Calu3 (cell line): ENCODE measurements around the gene C11orf42. TPM values are rescaled to one million over a fixed set of nuclear protein-coding genes. Genes with fewer than 3 reads are reported as not detected.

Source experiments
- BruUV-seq: library from RNA; stranded (reverse); fragments of 400-500 nt; replicated peaks from 2 replicates; lab custom pipeline; 2021; lab: Mats Ljungman, UMichigan
- CTCF ChIA-PET: fragments of 300-600 bp; sonication (Branson Sonifier 250); formaldehyde crosslinking; loops from one replicate; lab custom pipeline; 2022; ENCODE audit warnings: antibody characterized with exemption; lab: Charles Lee
- DNase-seq: peaks from one replicate; pipeline ENCODE4 v3.0.0; 2022
- H3K27ac Mint-ChIP-seq: one replicate; pipeline ENCODE4 v1.8.0; 2022; ENCODE audit warnings: mixed read lengths; ENCODE audit not compliant: unreplicated experiment
- H3K27me3 Mint-ChIP-seq: one replicate; pipeline ENCODE4 v1.8.0; 2022; ENCODE audit warnings: mixed read lengths; ENCODE audit not compliant: unreplicated experiment
- H3K36me3 Mint-ChIP-seq: one replicate; pipeline ENCODE4 v1.8.0; 2022; ENCODE audit warnings: mild to moderate bottlenecking, moderate library complexity, mixed read lengths; ENCODE audit not compliant: insufficient read depth, unreplicated experiment
- H3K4me1 Mint-ChIP-seq: one replicate; pipeline ENCODE4 v1.8.0; 2022; ENCODE audit warnings: mild to moderate bottlenecking, low read depth, mixed read lengths; ENCODE audit not compliant: unreplicated experiment
- H3K4me3 Mint-ChIP-seq: one replicate; pipeline ENCODE4 v1.8.0; 2022; ENCODE audit warnings: mild to moderate bottlenecking, low read depth, moderate library complexity, mixed read lengths; ENCODE audit not compliant: unreplicated experiment
- H3K9me3 Mint-ChIP-seq: one replicate; pipeline ENCODE4 v1.8.0; 2022; ENCODE audit warnings: low read depth, mixed read lengths; ENCODE audit not compliant: unreplicated experiment
- intact Hi-C: fragments of 100-400 bp; cut with micrococcal nuclease; formaldehyde crosslinking; loops from one replicate; pipeline ENCODE4 v1.10.0; 2022; ENCODE audit not compliant: unreplicated experiment
- total RNA-seq: library from RNA; stranded (reverse); gene quantifications from 2 replicates; pipeline ENCODE4 v1.2.3, GENCODE V29; 2022
- TF ChIP-seq, protein P1 (sequence below): fragments of 200-600 bp; IDR thresholded peaks from one replicate; pipeline ENCODE4 v1.8.0; 2022; ENCODE audit warnings: antibody characterized with exemption; ENCODE audit not compliant: unreplicated experiment

Gene C11orf42
- total RNA-seq, 1 experiment from 2014 or later, result not detected

DNA sequence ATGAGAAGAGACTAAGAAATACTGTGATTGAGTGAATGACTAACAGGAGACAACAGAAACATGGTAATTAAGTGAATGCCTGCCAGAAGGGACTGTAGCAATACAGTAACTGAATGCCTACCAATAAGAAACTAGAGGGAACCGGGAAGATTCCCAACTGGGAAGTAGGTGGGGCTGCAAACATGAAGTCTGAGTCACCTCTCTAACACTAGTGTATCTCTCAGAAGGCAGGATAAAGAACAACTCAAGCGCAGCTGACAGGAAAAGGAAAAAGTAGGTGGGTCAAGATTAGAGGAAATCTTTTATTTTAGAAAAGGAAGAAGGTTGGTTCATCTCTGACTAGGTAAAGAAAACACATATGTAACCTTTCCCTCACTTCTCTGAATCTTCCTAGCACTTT lies 14.0 kb downstream of the C11orf42 start:
- Mint-ChIP-seq H3K36me3 (peaks cover 5% of the 10 kb centered on the region), H3K9me3 (no peaks in the 10 kb centered on the region), H3K4me3 (no peak overlapping the region), H3K27me3 (no peaks in the 10 kb centered on the region), H3K27ac (no peak overlapping the region), H3K4me1 (no peaks in the 10 kb centered on the region)
- CTCF ChIA-PET, result no interaction called here
- TF ChIP-seq, protein P1, sequence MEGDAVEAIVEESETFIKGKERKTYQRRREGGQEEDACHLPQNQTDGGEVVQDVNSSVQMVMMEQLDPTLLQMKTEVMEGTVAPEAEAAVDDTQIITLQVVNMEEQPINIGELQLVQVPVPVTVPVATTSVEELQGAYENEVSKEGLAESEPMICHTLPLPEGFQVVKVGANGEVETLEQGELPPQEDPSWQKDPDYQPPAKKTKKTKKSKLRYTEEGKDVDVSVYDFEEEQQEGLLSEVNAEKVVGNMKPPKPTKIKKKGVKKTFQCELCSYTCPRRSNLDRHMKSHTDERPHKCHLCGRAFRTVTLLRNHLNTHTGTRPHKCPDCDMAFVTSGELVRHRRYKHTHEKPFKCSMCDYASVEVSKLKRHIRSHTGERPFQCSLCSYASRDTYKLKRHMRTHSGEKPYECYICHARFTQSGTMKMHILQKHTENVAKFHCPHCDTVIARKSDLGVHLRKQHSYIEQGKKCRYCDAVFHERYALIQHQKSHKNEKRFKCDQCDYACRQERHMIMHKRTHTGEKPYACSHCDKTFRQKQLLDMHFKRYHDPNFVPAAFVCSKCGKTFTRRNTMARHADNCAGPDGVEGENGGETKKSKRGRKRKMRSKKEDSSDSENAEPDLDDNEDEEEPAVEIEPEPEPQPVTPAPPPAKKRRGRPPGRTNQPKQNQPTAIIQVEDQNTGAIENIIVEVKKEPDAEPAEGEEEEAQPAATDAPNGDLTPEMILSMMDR, result no peak
- DNase-seq, result no peak
- no TSS peak for BruUV-seq
- intact Hi-C loops, result no loop called here

DNA sequence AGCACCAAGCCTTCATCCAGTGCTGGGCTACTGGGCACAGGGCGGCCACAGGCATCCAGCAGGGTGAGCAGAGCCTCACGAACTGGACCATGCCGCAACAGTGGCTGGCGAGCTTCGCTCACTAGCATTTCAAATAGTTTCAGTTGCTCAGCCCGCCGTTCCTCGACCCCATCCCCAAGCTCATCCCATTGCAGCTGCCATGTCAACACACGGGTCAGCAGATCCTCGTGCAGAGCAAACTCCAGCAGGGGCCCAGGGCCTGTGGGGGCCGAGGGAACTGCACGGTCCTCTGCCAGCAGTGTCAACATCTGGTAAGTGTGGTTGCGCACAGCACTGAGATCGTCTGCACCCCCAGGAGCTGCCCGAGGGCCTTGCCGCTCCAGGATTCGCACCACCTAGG lies 18.5 kb downstream of the C11orf42 start:
- intact Hi-C loops, result no loop called here
- Mint-ChIP-seq H3K4me3 (no peak overlapping the region), H3K27ac (no peak overlapping the region), H3K36me3 (no peaks in the 10 kb centered on the region), H3K4me1 (peaks cover 33% of the 10 kb centered on the region), H3K9me3 (no peaks in the 10 kb centered on the region), H3K27me3 (no peaks in the 10 kb centered on the region)
- CTCF ChIA-PET, result no interaction called here
- no peak for DNase-seq
- no TSS peak for BruUV-seq
- TF ChIP-seq, protein P1, result no peak

DNA sequence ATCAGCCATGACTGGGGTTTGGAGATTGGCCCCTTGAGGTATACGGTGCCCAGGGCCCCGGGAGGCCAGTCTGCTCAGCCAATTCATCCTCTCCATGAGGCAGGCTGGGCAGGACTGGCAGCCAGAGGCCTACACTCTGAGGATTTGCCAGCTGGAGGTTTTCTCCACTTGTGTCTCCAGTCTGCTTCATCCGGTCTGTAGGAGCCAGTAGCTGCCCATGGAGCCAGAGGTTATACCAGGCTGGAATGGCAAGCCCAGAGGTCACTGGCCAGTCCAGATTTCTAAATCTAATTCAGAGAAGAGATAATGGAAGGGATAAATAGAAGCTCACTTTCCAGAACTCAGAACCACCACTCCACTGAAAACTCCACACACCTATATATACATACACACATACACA lies 19.1 kb downstream of the C11orf42 start:
- TF ChIP-seq, protein P1, result no peak
- H3K4me3 Mint-ChIP-seq, result no peak overlapping the region
- H3K36me3 Mint-ChIP-seq, result no peaks in the 10 kb centered on the region
- CTCF ChIA-PET, result interaction anchor here (0.7 kb wide), 1 partner anchor 12 kb away, joined by 3 read pairs; no protein-coding TSS in a partner anchor
- H3K27ac Mint-ChIP-seq, result no peak overlapping the region
- no peaks in the 10 kb centered on the region for H3K27me3 Mint-ChIP-seq
- H3K4me1 Mint-ChIP-seq, result peaks cover 37% of the 10 kb centered on the region
- DNase-seq, result no peak
- no peaks in the 10 kb centered on the region for H3K9me3 Mint-ChIP-seq
- BruUV-seq, result no TSS peak
- intact Hi-C loops, result no loop called here

DNA sequence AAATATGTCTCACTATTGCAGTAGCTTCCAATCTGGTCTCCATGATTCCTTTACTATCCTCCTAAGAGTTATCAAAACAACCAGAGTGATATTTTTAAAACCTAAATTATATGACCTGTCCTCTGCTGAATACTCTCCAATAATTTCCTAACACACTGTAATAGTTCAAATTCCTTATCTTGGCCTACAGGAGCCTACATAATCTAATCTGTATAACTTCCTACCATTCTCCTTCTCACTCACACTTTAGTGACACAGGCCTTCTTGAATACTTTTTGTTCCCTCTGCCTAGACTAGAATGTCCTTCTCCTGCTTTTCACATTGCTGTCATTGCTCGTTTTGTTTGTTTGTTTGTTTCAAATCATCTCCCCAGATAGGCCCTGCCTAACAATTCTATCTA lies 19.7 kb downstream of the C11orf42 start:
- no peak overlapping the region for H3K27ac Mint-ChIP-seq
- no peaks in the 10 kb centered on the region for H3K9me3 Mint-ChIP-seq
- no peak overlapping the region for H3K4me3 Mint-ChIP-seq
- BruUV-seq, result no TSS peak
- TF ChIP-seq, protein P1, result no peak
- H3K36me3 Mint-ChIP-seq, result no peaks in the 10 kb centered on the region
- CTCF ChIA-PET, result interaction anchor here (0.6 to 0.7 kb wide), 2 partner anchors 12 to 35 kb away, joined by 3 read pairs; no protein-coding TSS in a partner anchor
- H3K27me3 Mint-ChIP-seq, result no peaks in the 10 kb centered on the region
- DNase-seq, result no peak
- intact Hi-C loops, result no loop called here
- H3K4me1 Mint-ChIP-seq, result peaks cover 43% of the 10 kb centered on the region
